Ovary (tissue), 9 donors: ENCODE data around the gene FBXL7. TPM values are rescaled to one million over a fixed set of nuclear protein-coding genes. Genes with fewer than 3 reads are reported as not detected.

ENCODE experiments used
- DNase-seq, 5 donors: peaks; one replicate each; pipeline ENCODE4 v3.0.0-alpha.2; 2019 to 2020
- H3K27ac ChIP-seq, 2 donors: fragments of 200-600 bp; one replicate each; pipeline versions ENCODE4 v1.5.1 to v1.8.0; 2019 to 2022
- H3K27me3 ChIP-seq: fragments of 200-600 bp; one replicate; pipeline ENCODE4 v1.8.0; 2022
- H3K36me3 ChIP-seq: fragments of 200-600 bp; sonication (generic); one replicate; pipeline ENCODE4 v1.5.1; 2019
- H3K4me1 ChIP-seq: one replicate; pipeline ENCODE4 v1.8.1; 2013; ENCODE audit warnings: mild to moderate bottlenecking, moderate library complexity; ENCODE audit not compliant: insufficient read depth
- H3K4me3 ChIP-seq: fragments of 200-600 bp; sonication (generic); one replicate; pipeline ENCODE4 v1.5.1; 2017
- H3K9me3 ChIP-seq, 2 donors: fragments of 200-600 bp in 1 of 2; sonication (generic) in 1 of 2; one replicate each; pipeline versions ENCODE4 v1.5.1 to v1.8.1; 2013 to 2019; ENCODE audit warnings: mild to moderate bottlenecking in 1 of 2, moderate library complexity in 1 of 2
- CTCF ChIP-seq, 3 donors: fragments of 450-650 bp in 2 of 3; fragments of 200-600 bp in 1 of 3; IDR thresholded peaks; one replicate each; pipeline versions ENCODE4 v1.5.1 to v1.8.0; 2016 to 2022; ENCODE audit warnings: antibody characterized with exemption in 3 of 3, mild to moderate bottlenecking in 1 of 3
- EP300 ChIP-seq: sonication (generic); formaldehyde crosslinking; IDR thresholded peaks from one replicate; pipeline ENCODE4 v1.6.1; 2017; ENCODE audit warnings: antibody characterized with exemption
- POLR2A ChIP-seq: fragments of 450-650 bp; IDR thresholded peaks from one replicate; pipeline ENCODE4 v1.6.1; 2017; ENCODE audit warnings: antibody characterized with exemption, mild to moderate bottlenecking, moderate library complexity
- WGBS, 3 donors: extraction: QIAGEN DNeasy Blood & Tissue Kit in 1 of 3; methylation state at CpG; one replicate each; pipeline versions ENCODE4 v1.1.5 to v1.1.7; 2013 to 2017; 5-methylcytosine and 5-hydroxymethylcytosine counted together
- intact Hi-C, 4 donors: fragments of 100-400 bp; cut with DNase I; formaldehyde crosslinking; loops; one replicate each; pipeline versions ENCODE4 v1.11.0 to v1.15.1; 2022 to 2023
- polyA plus RNA-seq, 2 donors: library from polyadenylated mRNA; stranded (reverse); fragments of 200-250 nt in 1 of 2; fragments of 350-450 nt in 1 of 2; fragmentation: Illumina TruSeq in 1 of 2; extraction: RNeasy Lipid Tissue Mini Kit (QIAGEN cat#74804) in 1 of 2; gene quantifications; one replicate each; pipeline ENCODE4 v1.2.3, GENCODE V29; 2013 to 2014
- total RNA-seq, 7 donors: library from RNA; depleted of rRNA in 2 of 7; stranded (reverse); fragments of >200 nt in 2 of 7; fragmentation: NEBNext Ultra II Directional in 3 of 7; extraction: Animal tissue kit (Norgen Biotek cat#: 25700) in 3 of 7; gene quantifications; one replicate each; pipeline versions ENCODE4 v1.1.0 to v1.2.4, GENCODE V29; 2016 to 2023
- donor health status: DM: no; HTN: no; CAD: no; lungs with moderate emphysema.
- donor health status: DM: no; HTN: no; CAD: no.
- donor health status: Bipolar disorder and iron deficiency.
- donor health status: DM: yes; HTN: yes; CAD: no.
- donor health status: DM: no; HTN: no; CAD: no.
- donor health status: DM: yes; HTN: yes; CAD: no.

Gene FBXL7
- total and polyA plus RNA-seq, 9 donors = 21.1 to 40.9 (median 29.2) TPM

GRCh38 chr5:15850536-15850935 is 350.6 kb downstream of the FBXL7 start:
- no peak overlapping the region for H3K4me3 ChIP-seq
- DNase-seq = no peak
- H3K36me3 ChIP-seq = no peaks in the 10 kb centered on the region
- TF ChIP-seq POLR2A (no peak), EP300 (no peak), CTCF (IDR thresholded peaks at IDR 0.05) (no peak)
- WGBS, 3 donors = 73 to 77% (median 76%) methylated on average over 5 of the region's 5 CpGs
- H3K27ac ChIP-seq = no peak overlapping the region
- H3K27me3 ChIP-seq = no peaks in the 10 kb centered on the region
- no peaks in the 10 kb centered on the region for H3K9me3 ChIP-seq
- H3K4me1 ChIP-seq = peaks cover 3% of the 10 kb centered on the region
- intact Hi-C loops = no loop called here

- H3K27me3 ChIP-seq = no peaks in the 10 kb centered on the region
- intact Hi-C loops = no loop called here
- 39 to 47% (median 43%) methylated on average over 6 of the region's 6 CpGs for WGBS, 3 donors
- peaks cover 3% of the 10 kb centered on the region for H3K4me1 ChIP-seq
- no peak overlapping the region for H3K27ac ChIP-seq
- no peaks in the 10 kb centered on the region for H3K9me3 ChIP-seq
- DNase-seq = no peak
- H3K4me3 ChIP-seq = no peak overlapping the region
- no peaks in the 10 kb centered on the region for H3K36me3 ChIP-seq
- TF ChIP-seq EP300 = no peak
- no peak for TF ChIP-seq CTCF (IDR thresholded peaks at IDR 0.05)
- no peak for TF ChIP-seq POLR2A
Observed at GRCh38 chr5:15850939-15851341, 351.0 kb downstream of the FBXL7 start.

- no peaks in the 10 kb centered on the region for H3K27me3 ChIP-seq
- H3K36me3 ChIP-seq = no peaks in the 10 kb centered on the region
- TF ChIP-seq EP300 (no peak), CTCF (IDR thresholded peaks at IDR 0.05) (no peak), POLR2A (no peak)
- H3K4me3 ChIP-seq = no peak overlapping the region
- DNase-seq = no peak
- H3K9me3 ChIP-seq = no peaks in the 10 kb centered on the region
- no peak overlapping the region for H3K27ac ChIP-seq
- 22 to 43% (median 26%) methylated on average over 3 of the region's 3 CpGs for WGBS, 3 donors
- intact Hi-C loops = no loop called here
- peaks cover 3% of the 10 kb centered on the region for H3K4me1 ChIP-seq
Observed at GRCh38 chr5:15852217-15852616, 352.2 kb downstream of the FBXL7 start.

GRCh38 chr5:15852949-15853348 is 353.0 kb downstream of the FBXL7 start:
- H3K36me3 ChIP-seq = no peaks in the 10 kb centered on the region
- H3K27me3 ChIP-seq = no peaks in the 10 kb centered on the region
- TF ChIP-seq CTCF (IDR thresholded peaks at IDR 0.05) = no peak
- no peak for DNase-seq
- H3K4me1 ChIP-seq = peaks cover 3% of the 10 kb centered on the region
- H3K9me3 ChIP-seq = no peaks in the 10 kb centered on the region
- 96 to 100% (median 100%) methylated on average over 1 of the region's 1 CpG for WGBS, 3 donors
- H3K4me3 ChIP-seq = no peak overlapping the region
- H3K27ac ChIP-seq = no peak overlapping the region
- intact Hi-C loops = no loop called here

GRCh38 chr5:15858326-15858725 is 358.3 kb downstream of the FBXL7 start:
- Histone ChIP-seq H3K4me1 (peaks cover 1% of the 10 kb centered on the region), H3K9me3 (no peaks in the 10 kb centered on the region), H3K4me3 (no peak overlapping the region), H3K27me3 (no peaks in the 10 kb centered on the region), H3K36me3 (no peaks in the 10 kb centered on the region), H3K27ac (no peak overlapping the region)
- TF ChIP-seq EP300 (no peak), CTCF (IDR thresholded peaks at IDR 0.05) (no peak), POLR2A (no peak)
- no peak for DNase-seq
- intact Hi-C loops = no loop called here
- 39 to 66% (median 61%) methylated on average over 1 of the region's 1 CpG for WGBS, 3 donors
